Panc1 (cell line): ENCODE data around the gene MALSU1. TPM values are rescaled to one million over a fixed set of nuclear protein-coding genes. Genes with fewer than 3 reads are reported as not detected.

Experiments used
- ATAC-seq: fragments of 200-7000 bp; cut with Tn5 transposase; 2 replicates; pipeline ENCODE4 v1.9.1; 2020; ENCODE audit warnings: mild to moderate bottlenecking, moderate library complexity
- BruUV-seq: library from RNA; stranded (reverse); fragments of 400-500 nt; replicated peaks from 2 replicates; lab custom pipeline; 2021; lab: Mats Ljungman, UMichigan
- CTCF ChIA-PET: fragments of 300-600 bp; sonication (Branson Sonifier 250); formaldehyde crosslinking; loops from one replicate; lab custom pipeline; 2022; ENCODE audit warnings: antibody characterized with exemption; lab: Charles Lee
- POLR2A ChIA-PET: fragments of 300-600 bp; sonication (Branson Sonifier 250); formaldehyde crosslinking; loops from one replicate; lab custom pipeline; 2022; ENCODE audit warnings: antibody characterized with exemption; lab: Charles Lee
- DNase-seq: peaks from one replicate; pipeline ENCODE4 v3.0.0-alpha.2; 2010; ENCODE audit warnings: low read depth, low spot score
- H3K27ac ChIP-seq: 2 replicates; pipeline ENCODE4 v1.5.1; 2011; ENCODE audit warnings: mild to moderate bottlenecking, low read length, inconsistent platforms
- H3K27me3 ChIP-seq: fragments of 200-500 bp; sonication (Bioruptor generic); 2 replicates; pipeline ENCODE4 v1.6.0; 2014; ENCODE audit warnings: low read length, inconsistent platforms; ENCODE audit not compliant: control insufficient read depth, insufficient read depth
- H3K36me3 ChIP-seq: fragments of 200-500 bp; sonication (Bioruptor generic); 2 replicates; pipeline ENCODE4 v1.5.1; 2014; ENCODE audit warnings: inconsistent platforms, mild to moderate bottlenecking, low read length, moderate library complexity; ENCODE audit not compliant: control insufficient read depth, insufficient read depth
- H3K4me1 ChIP-seq: 2 replicates; pipeline ENCODE4 v1.5.1; 2011; ENCODE audit warnings: inconsistent platforms, mild to moderate bottlenecking, low read length, moderate library complexity; ENCODE audit not compliant: control insufficient read depth, insufficient read depth
- H3K4me3 ChIP-seq, 2 experiments: 2 replicates each; pipeline ENCODE4 v1.5.1; 2011 to 2012; ENCODE audit warnings: low read depth in 2 of 2, low read length in 2 of 2, mild to moderate bottlenecking in 2 of 2, inconsistent platforms in 1 of 2, moderate library complexity in 1 of 2
- H3K9me3 ChIP-seq: fragments of 200-500 bp; sonication (Bioruptor generic); 2 replicates; pipeline ENCODE4 v1.5.1; 2014; ENCODE audit warnings: low read depth, mild to moderate bottlenecking, inconsistent platforms, low read length, moderate library complexity; ENCODE audit not compliant: control insufficient read depth, insufficient read depth
- POLR2AphosphoS5 ChIP-seq: IDR thresholded peaks from 2 replicates; pipeline ENCODE4 v1.6.1; 2012; ENCODE audit warnings: mild to moderate bottlenecking, low read depth, low read length, moderate library complexity
- REST ChIP-seq, 2 experiments: IDR thresholded peaks; 2 replicates each; pipeline ENCODE4 v1.6.1; 2011 to 2012; ENCODE audit warnings: low read depth in 2 of 2, control low read depth in 1 of 2, low read length in 1 of 2, mild to moderate bottlenecking in 1 of 2, moderate library complexity in 1 of 2; ENCODE audit not compliant: insufficient read depth in 1 of 2
- SIN3A ChIP-seq: IDR thresholded peaks from 2 replicates; pipeline ENCODE4 v1.6.1; 2012; ENCODE audit warnings: low read depth, mild to moderate bottlenecking, low read length, moderate library complexity, borderline replicate concordance; ENCODE audit not compliant: insufficient read depth
- TCF7L2 ChIP-seq: IDR thresholded peaks from 2 replicates; pipeline ENCODE4 v1.6.1; 2011; ENCODE audit warnings: mild to moderate bottlenecking, low read depth, low read length, inconsistent platforms
- in situ Hi-C: cut with HindIII; loops from 2 replicates; pipeline ENCODE4 v1.10.0; 2016; ENCODE audit warnings: low sequenced_read_pairs, low pct_unique_long_range_greater_than_20kb
- intact Hi-C: fragments of 100-400 bp; cut with micrococcal nuclease; formaldehyde crosslinking; loops from one replicate; pipeline ENCODE4 v1.10.0; 2022; ENCODE audit not compliant: unreplicated experiment
- total RNA-seq: library from RNA; stranded (reverse); gene quantifications from one replicate; pipeline ENCODE4 v1.2.1, GENCODE V29; 2021; ENCODE audit not compliant: unreplicated experiment
- TF ChIP-seq, protein P1 (sequence below): fragments of 450-650 bp; IDR thresholded peaks from 2 replicates; pipeline ENCODE4 v1.5.1; 2017; ENCODE audit warnings: mild to moderate bottlenecking

Gene MALSU1
- total RNA-seq, 1 experiment from 2014 or later, result 111 TPM

- in situ Hi-C loops, result no loop called here
- no peak for ATAC-seq
These were observed 7.1 kb upstream of the MALSU1 start for GRCh38 chr7:23291957-23292560.

DNA sequence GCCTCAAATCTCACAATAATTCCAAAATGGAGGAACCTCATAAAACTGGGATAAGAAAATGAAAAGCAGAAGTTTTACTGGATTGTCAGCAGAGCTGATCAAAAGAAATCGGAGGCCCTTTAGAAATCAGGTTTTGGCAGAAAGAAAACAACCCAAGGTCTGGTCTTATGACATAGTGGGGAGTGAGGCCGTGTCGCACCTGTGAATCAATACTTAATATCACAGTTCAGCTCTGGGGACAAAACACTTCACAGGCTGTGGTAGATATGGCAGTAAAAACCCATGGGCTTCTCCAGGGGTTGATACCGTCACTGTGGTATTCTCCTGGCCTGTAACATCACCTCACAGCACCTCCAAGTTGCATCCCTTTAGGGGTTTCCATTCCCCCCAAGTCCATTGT lies 6.5 kb upstream of the MALSU1 start:
- intact Hi-C loops, result no loop called here
- no peak overlapping the region for H3K4me3 ChIP-seq
- ChIA-PET CTCF (no interaction called here), POLR2A (no interaction called here)
- H3K27me3 ChIP-seq, result no peaks in the 10 kb centered on the region
- no peak for DNase-seq
- TF ChIP-seq REST (IDR thresholded peaks at IDR 0.05; ENCODE audit: insufficient read depth in 1 of 2, low read depth in 2 of 2, low read length in 1 of 2), result no peak
- H3K27ac ChIP-seq, result peak overlapping the region; percentile 3; the same call in 1 of the 2 replicates
- in situ Hi-C loops, result no loop called here
- peaks cover 6% of the 10 kb centered on the region for H3K4me1 ChIP-seq
- no peak for ATAC-seq
- no peaks in the 10 kb centered on the region for H3K36me3 ChIP-seq
- BruUV-seq, result no TSS peak
- H3K9me3 ChIP-seq, result no peaks in the 10 kb centered on the region

More at GRCh38 chr7:23291957-23292560, 7.1 kb upstream of the MALSU1 start:
- no peak for DNase-seq
- no TSS peak for BruUV-seq
- H3K9me3 ChIP-seq, result no peaks in the 10 kb centered on the region
- TF ChIP-seq REST (IDR thresholded peaks at IDR 0.05; ENCODE audit: insufficient read depth in 1 of 2, low read depth in 2 of 2, low read length in 1 of 2) (no peak), POLR2AphosphoS5 (no peak), TCF7L2 (no peak), SIN3A (no peak)
- TF ChIP-seq, protein P1, sequence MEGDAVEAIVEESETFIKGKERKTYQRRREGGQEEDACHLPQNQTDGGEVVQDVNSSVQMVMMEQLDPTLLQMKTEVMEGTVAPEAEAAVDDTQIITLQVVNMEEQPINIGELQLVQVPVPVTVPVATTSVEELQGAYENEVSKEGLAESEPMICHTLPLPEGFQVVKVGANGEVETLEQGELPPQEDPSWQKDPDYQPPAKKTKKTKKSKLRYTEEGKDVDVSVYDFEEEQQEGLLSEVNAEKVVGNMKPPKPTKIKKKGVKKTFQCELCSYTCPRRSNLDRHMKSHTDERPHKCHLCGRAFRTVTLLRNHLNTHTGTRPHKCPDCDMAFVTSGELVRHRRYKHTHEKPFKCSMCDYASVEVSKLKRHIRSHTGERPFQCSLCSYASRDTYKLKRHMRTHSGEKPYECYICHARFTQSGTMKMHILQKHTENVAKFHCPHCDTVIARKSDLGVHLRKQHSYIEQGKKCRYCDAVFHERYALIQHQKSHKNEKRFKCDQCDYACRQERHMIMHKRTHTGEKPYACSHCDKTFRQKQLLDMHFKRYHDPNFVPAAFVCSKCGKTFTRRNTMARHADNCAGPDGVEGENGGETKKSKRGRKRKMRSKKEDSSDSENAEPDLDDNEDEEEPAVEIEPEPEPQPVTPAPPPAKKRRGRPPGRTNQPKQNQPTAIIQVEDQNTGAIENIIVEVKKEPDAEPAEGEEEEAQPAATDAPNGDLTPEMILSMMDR, result no peak
- peak overlapping the region; percentile 3; the same call in 1 of the 2 replicates for H3K27ac ChIP-seq
- ChIA-PET CTCF (interaction anchor here (0.6 kb wide), 1 partner anchor 416 kb away, joined by 3 read pairs; no protein-coding TSS in a partner anchor), POLR2A (interaction anchor here (0.6 kb wide), 1 partner anchor 19 kb away, joined by 4 read pairs; no protein-coding TSS in a partner anchor)
- no peaks in the 10 kb centered on the region for H3K27me3 ChIP-seq
- H3K4me3 ChIP-seq, result no peak overlapping the region
- intact Hi-C loops, result no loop called here
- peaks cover 6% of the 10 kb centered on the region for H3K4me1 ChIP-seq
- H3K36me3 ChIP-seq, result no peaks in the 10 kb centered on the region
